ENCODE measurements around the gene C16orf95. TPM values are rescaled to one million over a fixed set of nuclear protein-coding genes. Genes with fewer than 3 reads are reported as not detected.
A peak's percentile ranks its signal among the peaks of the same experiment; 100 is the strongest.

C16orf95 gene
- total RNA-seq, 1 donor from 2014 or later, result 6.3 TPM

DNA sequence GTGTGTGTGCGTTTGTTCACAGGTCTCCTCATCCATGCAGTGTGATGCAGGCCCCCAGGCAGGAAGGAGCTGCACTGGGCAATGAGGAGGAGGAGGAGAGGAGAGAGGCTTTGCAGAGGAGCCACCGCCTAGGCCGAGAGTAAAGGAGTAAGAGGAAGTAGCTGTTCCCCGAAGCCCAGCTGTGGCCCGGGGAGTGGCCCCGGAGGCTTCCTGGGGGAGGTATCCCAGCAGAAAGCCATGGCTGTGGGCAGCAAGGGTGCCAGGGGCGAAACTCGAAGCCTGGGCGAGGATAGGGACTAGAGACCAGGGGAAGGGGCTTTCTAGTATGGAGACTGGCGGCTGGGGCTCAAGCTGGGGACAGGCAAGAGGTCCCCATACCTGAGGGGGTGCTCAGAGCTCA lies 12.2 kb downstream of the C16orf95 start:
- no peaks in the 10 kb centered on the region for H3K27me3 Mint-ChIP-seq
- H3K36me3 Mint-ChIP-seq, result peaks cover 3% of the 10 kb centered on the region
- H3K9me3 Mint-ChIP-seq, result peaks cover 5% of the 10 kb centered on the region
- H3K4me1 Mint-ChIP-seq (ENCODE audit: unreplicated experiment), result no peaks in the 10 kb centered on the region
- H3K4me3 Mint-ChIP-seq, result no peak overlapping the region
- no peak for TF ChIP-seq CTCF (conservative IDR thresholded peaks at IDR 0.05)
- no peak overlapping the region for H3K27ac Mint-ChIP-seq
- no peak for DNase-seq (ENCODE audit: extremely low spot score, unreplicated experiment)

DNA sequence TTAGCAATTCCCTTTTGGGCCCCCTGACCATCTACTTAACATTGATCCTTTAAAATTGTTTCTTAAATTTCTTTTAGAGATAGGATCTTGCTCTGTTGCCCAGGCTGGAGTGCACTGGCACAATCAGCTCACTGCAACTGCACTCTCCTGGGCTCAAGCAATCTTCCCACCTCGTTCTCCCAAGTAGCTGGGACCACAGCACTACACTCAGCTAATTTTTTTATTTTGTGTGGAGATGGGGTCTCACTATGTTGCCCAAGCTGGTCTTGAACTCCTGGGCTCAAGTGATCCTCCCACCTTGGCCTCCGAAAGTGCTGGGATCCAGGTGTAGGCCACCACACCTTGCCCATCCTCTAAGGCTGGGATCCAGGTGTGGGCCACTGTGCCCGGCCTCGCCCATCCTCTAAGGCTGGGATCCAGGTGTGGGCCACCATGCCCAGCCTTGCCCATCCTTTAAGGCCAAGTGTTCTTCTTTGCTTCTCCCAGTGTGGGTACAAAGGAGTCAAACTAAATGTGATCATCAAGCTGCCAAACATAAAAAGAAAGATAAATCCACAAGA lies 13.2 kb downstream of the C16orf95 start:
- Mint-ChIP-seq H3K27me3 (no peaks in the 10 kb centered on the region), H3K9me3 (peaks cover 5% of the 10 kb centered on the region), H3K4me3 (no peak overlapping the region), H3K27ac (no peak overlapping the region), H3K4me1 (ENCODE audit: unreplicated experiment) (no peaks in the 10 kb centered on the region), H3K36me3 (peaks cover 6% of the 10 kb centered on the region)
- no peak for TF ChIP-seq CTCF (conservative IDR thresholded peaks at IDR 0.05)
- no peak for DNase-seq (ENCODE audit: extremely low spot score, unreplicated experiment)

DNA sequence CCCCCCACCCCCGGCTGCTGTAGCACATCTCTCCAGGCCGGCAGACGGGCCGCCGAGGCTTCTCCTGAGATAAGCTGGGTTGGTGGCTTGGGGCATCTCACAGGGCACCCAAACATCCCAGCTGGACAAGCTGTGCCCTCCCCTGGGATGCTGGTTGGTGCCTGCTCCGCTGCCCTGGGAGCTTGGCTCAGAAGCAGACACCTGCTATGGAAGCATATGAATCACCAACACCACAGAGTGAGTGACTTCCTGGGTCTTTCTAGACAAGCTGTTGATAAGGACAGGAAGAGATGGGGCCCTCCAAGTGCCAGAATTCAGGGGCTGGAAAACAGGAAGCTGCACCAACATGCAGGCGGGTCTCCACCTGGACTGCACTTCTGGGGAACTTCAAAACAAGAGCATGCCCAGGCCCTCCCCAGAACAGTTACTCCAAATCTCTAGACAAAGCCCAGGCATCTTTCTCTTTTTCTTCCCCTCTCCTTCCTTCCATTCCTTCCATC lies 13.7 kb downstream of the C16orf95 start:
- H3K27me3 Mint-ChIP-seq, result no peaks in the 10 kb centered on the region
- no peak overlapping the region for H3K27ac Mint-ChIP-seq
- no peak for DNase-seq (ENCODE audit: extremely low spot score, unreplicated experiment)
- H3K4me3 Mint-ChIP-seq, result no peak overlapping the region
- H3K4me1 Mint-ChIP-seq (ENCODE audit: unreplicated experiment), result no peaks in the 10 kb centered on the region
- H3K36me3 Mint-ChIP-seq, result peaks cover 3% of the 10 kb centered on the region
- no peaks in the 10 kb centered on the region for H3K9me3 Mint-ChIP-seq
- TF ChIP-seq CTCF (conservative IDR thresholded peaks at IDR 0.05), result no peak

GRCh38 chr16:87298857-87299465 lies 18.2 kb downstream of the C16orf95 start:
- DNase-seq (ENCODE audit: extremely low spot score, unreplicated experiment), result no peak
- TF ChIP-seq CTCF (conservative IDR thresholded peaks at IDR 0.05), result no peak
- no peak overlapping the region for H3K4me3 Mint-ChIP-seq
- no peak overlapping the region for H3K27ac Mint-ChIP-seq
- H3K4me1 Mint-ChIP-seq (ENCODE audit: unreplicated experiment), result peaks cover 4% of the 10 kb centered on the region
- H3K9me3 Mint-ChIP-seq, result no peaks in the 10 kb centered on the region
- peaks cover 3% of the 10 kb centered on the region for H3K36me3 Mint-ChIP-seq
- H3K27me3 Mint-ChIP-seq, result peaks cover 3% of the 10 kb centered on the region

- Mint-ChIP-seq H3K27me3 (peaks cover 3% of the 10 kb centered on the region), H3K4me1 (ENCODE audit: unreplicated experiment) (peaks cover 4% of the 10 kb centered on the region), H3K27ac (no peak overlapping the region), H3K9me3 (no peaks in the 10 kb centered on the region), H3K4me3 (no peak overlapping the region), H3K36me3 (peaks cover 6% of the 10 kb centered on the region)
- DNase-seq (ENCODE audit: extremely low spot score, unreplicated experiment), result no peak
- peak; percentile 81 for TF ChIP-seq CTCF (conservative IDR thresholded peaks at IDR 0.05)
These were observed 19.1 kb downstream of the C16orf95 start for GRCh38 chr16:87297918-87298631.
